NB4 (cell line): ENCODE data around the gene PDGFB.

Source experiments
- MYC ChIP-seq: IDR thresholded peaks from 2 replicates; pipeline ENCODE4 v1.6.1; 2011; ENCODE audit warnings: low read depth, low read length
- POLR2A ChIP-seq: IDR thresholded peaks from 2 replicates; pipeline ENCODE4 v1.6.1; 2011; ENCODE audit warnings: mild to moderate bottlenecking; ENCODE audit not compliant: insufficient read length; ENCODE audit errors: extremely low read depth
- TF ChIP-seq, protein P1 (sequence below): IDR thresholded peaks from one replicate; pipeline ENCODE4 v1.5.1; 2012; ENCODE audit warnings: low read depth, low read length
- TF ChIP-seq, protein P2 (sequence below): IDR thresholded peaks from 2 replicates; pipeline ENCODE4 v1.6.1; 2011; ENCODE audit warnings: low read depth, low read length

DNA sequence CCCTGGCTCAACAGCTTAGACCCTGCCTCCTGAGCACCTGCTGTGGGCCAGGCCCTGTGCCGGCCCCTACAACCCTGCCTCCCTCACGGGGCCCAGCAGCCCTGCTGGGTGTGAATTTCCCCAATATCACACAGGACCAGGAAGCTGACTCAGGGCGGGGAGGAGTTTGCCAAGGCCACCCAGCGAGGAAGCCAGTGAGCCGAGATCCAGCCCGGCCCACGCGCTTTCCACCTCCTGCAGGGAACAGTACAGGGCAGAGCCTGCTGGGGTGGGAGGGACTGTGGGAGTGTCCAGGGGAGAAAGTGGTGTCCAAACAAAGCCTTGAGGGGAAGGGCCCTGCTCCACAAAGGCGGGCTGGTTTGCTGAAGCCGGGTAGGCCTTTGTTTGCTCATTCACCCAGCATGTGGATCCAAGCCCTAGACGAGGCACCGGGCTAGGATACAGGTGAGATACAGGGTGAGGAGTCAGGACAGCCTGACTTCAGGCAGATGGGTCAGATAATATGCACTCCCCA is 47.8 kb upstream of the PDGFB start:
- TF ChIP-seq MYC (peak; percentile 41; the same call in 1 of the 2 replicates), POLR2A (no peak)
- TF ChIP-seq, protein P1, sequence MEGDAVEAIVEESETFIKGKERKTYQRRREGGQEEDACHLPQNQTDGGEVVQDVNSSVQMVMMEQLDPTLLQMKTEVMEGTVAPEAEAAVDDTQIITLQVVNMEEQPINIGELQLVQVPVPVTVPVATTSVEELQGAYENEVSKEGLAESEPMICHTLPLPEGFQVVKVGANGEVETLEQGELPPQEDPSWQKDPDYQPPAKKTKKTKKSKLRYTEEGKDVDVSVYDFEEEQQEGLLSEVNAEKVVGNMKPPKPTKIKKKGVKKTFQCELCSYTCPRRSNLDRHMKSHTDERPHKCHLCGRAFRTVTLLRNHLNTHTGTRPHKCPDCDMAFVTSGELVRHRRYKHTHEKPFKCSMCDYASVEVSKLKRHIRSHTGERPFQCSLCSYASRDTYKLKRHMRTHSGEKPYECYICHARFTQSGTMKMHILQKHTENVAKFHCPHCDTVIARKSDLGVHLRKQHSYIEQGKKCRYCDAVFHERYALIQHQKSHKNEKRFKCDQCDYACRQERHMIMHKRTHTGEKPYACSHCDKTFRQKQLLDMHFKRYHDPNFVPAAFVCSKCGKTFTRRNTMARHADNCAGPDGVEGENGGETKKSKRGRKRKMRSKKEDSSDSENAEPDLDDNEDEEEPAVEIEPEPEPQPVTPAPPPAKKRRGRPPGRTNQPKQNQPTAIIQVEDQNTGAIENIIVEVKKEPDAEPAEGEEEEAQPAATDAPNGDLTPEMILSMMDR, result no peak
- TF ChIP-seq, protein P2, sequence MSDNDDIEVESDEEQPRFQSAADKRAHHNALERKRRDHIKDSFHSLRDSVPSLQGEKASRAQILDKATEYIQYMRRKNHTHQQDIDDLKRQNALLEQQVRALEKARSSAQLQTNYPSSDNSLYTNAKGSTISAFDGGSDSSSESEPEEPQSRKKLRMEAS, result no peak
